Ectodermal cell (in vitro differentiated cells): ENCODE data around the gene ITGA4.

Experiments used
- H3K27ac ChIP-seq: 2 replicates; pipeline ENCODE4 v1.7.0; 2013; ENCODE audit warnings: mild to moderate bottlenecking, low read depth, low read length; ENCODE audit not compliant: insufficient read depth, poor library complexity, severe bottlenecking
- H3K27me3 ChIP-seq: 2 replicates; pipeline ENCODE4 v1.7.0; 2013; ENCODE audit warnings: mild to moderate bottlenecking, low read length; ENCODE audit not compliant: insufficient read depth, control insufficient read depth, poor library complexity, severe bottlenecking
- H3K36me3 ChIP-seq: one replicate; pipeline ENCODE4 v1.7.0; 2013; ENCODE audit warnings: low read length; ENCODE audit not compliant: control insufficient read depth, insufficient read depth
- H3K4me1 ChIP-seq: one replicate; pipeline ENCODE4 v1.7.0; 2013; ENCODE audit warnings: low read length; ENCODE audit not compliant: control insufficient read depth, insufficient read depth
- H3K4me3 ChIP-seq: 2 replicates; pipeline ENCODE4 v1.7.0; 2013; ENCODE audit warnings: low read depth, low read length, control low read depth; ENCODE audit not compliant: insufficient read depth
- H3K9me3 ChIP-seq: 2 replicates; pipeline ENCODE4 v1.7.0; 2013; ENCODE audit warnings: mild to moderate bottlenecking, low read length, moderate library complexity; ENCODE audit not compliant: control insufficient read depth
- WGBS, 2 experiments: methylation state at CpG; one replicate each; pipeline ENCODE4 v1.1.7; 2013; ENCODE audit warnings: missing lambda C conversion rate in 2 of 2; 5-methylcytosine and 5-hydroxymethylcytosine counted together

Gene ITGA4

GRCh38 chr2:181467966-181468707 lies 11.0 kb downstream of the ITGA4 start:
- Histone ChIP-seq H3K27ac (no peak overlapping the region), H3K4me3 (no peak overlapping the region), H3K9me3 (no peaks in the 10 kb centered on the region), H3K4me1 (no peaks in the 10 kb centered on the region), H3K36me3 (no peaks in the 10 kb centered on the region), H3K27me3 (no peaks in the 10 kb centered on the region)
- WGBS, 2 experiments = 87 to 94% methylated on average over 3 of the region's 3 CpGs

GRCh38 chr2:181468811-181469210 lies 11.6 kb downstream of the ITGA4 start:
- Histone ChIP-seq H3K27ac (no peak overlapping the region), H3K9me3 (no peaks in the 10 kb centered on the region), H3K27me3 (no peaks in the 10 kb centered on the region), H3K4me1 (no peaks in the 10 kb centered on the region), H3K36me3 (no peaks in the 10 kb centered on the region), H3K4me3 (no peak overlapping the region)
- 100% methylated on average over 1 of the region's 1 CpG; no CpG with 5 or more reads in 1 of the 2 experiments for WGBS, 2 experiments

GRCh38 chr2:181471226-181471625 lies 14.0 kb downstream of the ITGA4 start:
- WGBS, 2 experiments = 94 to 100% methylated on average over 2 to 3 of the region's 3 CpGs
- no peaks in the 10 kb centered on the region for H3K36me3 ChIP-seq
- H3K27me3 ChIP-seq = no peaks in the 10 kb centered on the region

GRCh38 chr2:181471783-181472182 lies 14.6 kb downstream of the ITGA4 start:
- Histone ChIP-seq H3K27ac (no peak overlapping the region), H3K4me1 (no peaks in the 10 kb centered on the region), H3K9me3 (no peaks in the 10 kb centered on the region)

More at GRCh38 chr2:181471226-181471625, 14.0 kb downstream of the ITGA4 start:
- H3K9me3 ChIP-seq = no peaks in the 10 kb centered on the region
- no peak overlapping the region for H3K4me3 ChIP-seq
- H3K27ac ChIP-seq = no peak overlapping the region
- no peaks in the 10 kb centered on the region for H3K4me1 ChIP-seq

GRCh38 chr2:181472990-181473389 lies 15.8 kb downstream of the ITGA4 start:
- H3K27me3 ChIP-seq = no peaks in the 10 kb centered on the region
- WGBS, 2 experiments = 92 to 96% methylated on average over 6 of the region's 6 CpGs
- H3K9me3 ChIP-seq = no peaks in the 10 kb centered on the region
- H3K36me3 ChIP-seq = no peaks in the 10 kb centered on the region
- no peaks in the 10 kb centered on the region for H3K4me1 ChIP-seq
- no peak overlapping the region for H3K27ac ChIP-seq
- H3K4me3 ChIP-seq = no peak overlapping the region

More at GRCh38 chr2:181471783-181472182, 14.6 kb downstream of the ITGA4 start:
- no peak overlapping the region for H3K4me3 ChIP-seq
- H3K36me3 ChIP-seq = no peaks in the 10 kb centered on the region
- no peaks in the 10 kb centered on the region for H3K27me3 ChIP-seq

- Histone ChIP-seq H3K4me1 (no peaks in the 10 kb centered on the region), H3K4me3 (no peak overlapping the region), H3K9me3 (no peaks in the 10 kb centered on the region), H3K27me3 (no peaks in the 10 kb centered on the region), H3K27ac (no peak overlapping the region), H3K36me3 (no peaks in the 10 kb centered on the region)
- 80 to 92% methylated on average over 1 to 3 of the region's 3 CpGs for WGBS, 2 experiments
Measured at GRCh38 chr2:181474222-181474881, 17.2 kb downstream of the ITGA4 start.

GRCh38 chr2:181483211-181483610 lies 26.0 kb downstream of the ITGA4 start:
- Histone ChIP-seq H3K4me3 (no peak overlapping the region), H3K27me3 (no peaks in the 10 kb centered on the region), H3K4me1 (no peaks in the 10 kb centered on the region), H3K36me3 (no peaks in the 10 kb centered on the region), H3K9me3 (no peaks in the 10 kb centered on the region), H3K27ac (no peak overlapping the region)
- WGBS, 2 experiments = 93% methylated on average over 2 of the region's 2 CpGs

- no peaks in the 10 kb centered on the region for H3K9me3 ChIP-seq
- H3K4me3 ChIP-seq = no peak overlapping the region
- no peak overlapping the region for H3K27ac ChIP-seq
- H3K4me1 ChIP-seq = no peaks in the 10 kb centered on the region
- WGBS, 2 experiments = 83 to 94% methylated on average over 1 of the region's 1 CpG
- no peaks in the 10 kb centered on the region for H3K27me3 ChIP-seq
- H3K36me3 ChIP-seq = no peaks in the 10 kb centered on the region
Measured at GRCh38 chr2:181483876-181484275, 26.7 kb downstream of the ITGA4 start.

GRCh38 chr2:181484851-181485637 lies 27.9 kb downstream of the ITGA4 start:
- H3K36me3 ChIP-seq = no peaks in the 10 kb centered on the region
- 93 to 100% methylated on average over 3 to 4 of the region's 5 CpGs for WGBS, 2 experiments
- H3K4me1 ChIP-seq = no peaks in the 10 kb centered on the region
- no peak overlapping the region for H3K4me3 ChIP-seq
- no peaks in the 10 kb centered on the region for H3K27me3 ChIP-seq
- H3K27ac ChIP-seq = no peak overlapping the region
- no peaks in the 10 kb centered on the region for H3K9me3 ChIP-seq

GRCh38 chr2:181485638-181485946 lies 28.4 kb downstream of the ITGA4 start:
- Histone ChIP-seq H3K27ac (no peak overlapping the region), H3K9me3 (no peaks in the 10 kb centered on the region), H3K4me3 (no peak overlapping the region), H3K4me1 (no peaks in the 10 kb centered on the region), H3K36me3 (no peaks in the 10 kb centered on the region), H3K27me3 (no peaks in the 10 kb centered on the region)
- WGBS, 2 experiments = 85 to 93% methylated on average over 3 of the region's 3 CpGs
